GM23338 (cell line): ENCODE measurements around the gene ZNRF1. TPM values are rescaled to one million over a fixed set of nuclear protein-coding genes. Genes with fewer than 3 reads are reported as not detected.

Source experiments
- ATAC-seq: fragments of 200-7000 bp; cut with Tn5 transposase; 3 replicates; pipeline ENCODE4 v1.9.1; 2020
- DNase-seq: peaks from one replicate; pipeline ENCODE4 v3.0.0-alpha.2; 2015; ENCODE audit warnings: low spot score
- H2AFZ ChIP-seq: fragments of 200-600 bp; sonication (generic); 2 replicates; pipeline ENCODE4 v1.8.0; 2016; ENCODE audit warnings: antibody characterized with exemption, mild to moderate bottlenecking, moderate library complexity
- H3F3A ChIP-seq: fragments of 200-600 bp; sonication (generic); replicated peaks from 2 replicates; pipeline ENCODE4 v1.8.0; 2017; ENCODE audit warnings: antibody characterized with exemption, mixed run types, low read depth
- H3K27ac ChIP-seq: fragments of 200-600 bp; sonication (generic); 2 replicates; pipeline ENCODE4 v1.6.1; 2016; ENCODE audit warnings: low read depth
- H3K27me3 ChIP-seq: fragments of 200-600 bp; sonication (generic); 2 replicates; pipeline ENCODE4 v1.8.0; 2016; ENCODE audit warnings: mild to moderate bottlenecking, mixed run types, moderate library complexity; ENCODE audit not compliant: insufficient read depth
- H3K36me3 ChIP-seq: fragments of 200-600 bp; sonication (generic); 2 replicates; pipeline ENCODE4 v1.8.0; 2016; ENCODE audit warnings: mild to moderate bottlenecking; ENCODE audit not compliant: insufficient read depth
- H3K4me1 ChIP-seq: fragments of 200-600 bp; sonication (generic); 2 replicates; pipeline ENCODE4 v1.8.0; 2016; ENCODE audit warnings: mild to moderate bottlenecking, moderate library complexity; ENCODE audit not compliant: insufficient read depth
- H3K4me2 ChIP-seq: fragments of 200-600 bp; sonication (generic); 2 replicates; pipeline ENCODE4 v1.7.1; 2017; ENCODE audit warnings: mixed run types
- H3K4me3 ChIP-seq: fragments of 200-600 bp; sonication (generic); 2 replicates; pipeline ENCODE4 v1.6.1; 2016; ENCODE audit warnings: mixed run types
- H3K79me2 ChIP-seq: fragments of 200-600 bp; sonication (generic); replicated peaks from 2 replicates; pipeline ENCODE4 v1.8.0; 2017; ENCODE audit warnings: mild to moderate bottlenecking; ENCODE audit not compliant: insufficient read depth
- H3K9me2 ChIP-seq: fragments of 200-600 bp; sonication (generic); 2 replicates; pipeline ENCODE4 v1.8.0; 2017; ENCODE audit not compliant: insufficient read depth
- H4K20me1 ChIP-seq: fragments of 200-600 bp; sonication (generic); replicated peaks from 2 replicates; pipeline ENCODE4 v1.8.0; 2017; ENCODE audit warnings: mild to moderate bottlenecking; ENCODE audit not compliant: insufficient read depth
- H3K27ac Mint-ChIP-seq: 2 replicates; pipeline ENCODE4 v1.8.0; 2020; ENCODE audit warnings: inconsistent platforms, mild to moderate bottlenecking, moderate library complexity, mixed read lengths
- H3K27me3 Mint-ChIP-seq: 3 replicates; pipeline ENCODE4 v1.8.0; 2022; ENCODE audit warnings: low read depth, mild to moderate bottlenecking, moderate library complexity, mixed read lengths, inconsistent platforms; ENCODE audit not compliant: insufficient read depth, poor library complexity
- H3K36me3 Mint-ChIP-seq: 3 replicates; pipeline ENCODE4 v1.8.0; 2021; ENCODE audit warnings: low read depth, mild to moderate bottlenecking, inconsistent platforms, moderate library complexity, mixed read lengths
- H3K4me1 Mint-ChIP-seq: 3 replicates; pipeline ENCODE4 v1.8.0; 2020; ENCODE audit warnings: mild to moderate bottlenecking, inconsistent platforms, mixed read lengths
- H3K4me3 Mint-ChIP-seq: 3 replicates; pipeline ENCODE4 v1.8.0; 2021; ENCODE audit warnings: moderate library complexity, mild to moderate bottlenecking, inconsistent platforms, mixed read lengths
- H3K9me3 Mint-ChIP-seq: 3 replicates; pipeline ENCODE4 v1.8.0; 2020; ENCODE audit warnings: moderate library complexity, mild to moderate bottlenecking, inconsistent platforms, mixed read lengths
- CTCF ChIP-seq, 2 experiments: fragments of 200-600 bp in 1 of 2; sonication (generic) in 1 of 2; conservative IDR thresholded peaks; 2 replicates each; pipeline versions ENCODE4 v1.5.1 to v1.6.1; 2016 to 2017; ENCODE audit warnings: antibody characterized with exemption in 2 of 2, low read depth in 2 of 2, mild to moderate bottlenecking in 2 of 2, moderate library complexity in 1 of 2
- EZH2phosphoT487 ChIP-seq: fragments of 200-600 bp; sonication (generic); IDR thresholded peaks from one replicate; pipeline ENCODE4 v1.8.1; 2018; ENCODE audit warnings: antibody characterized with exemption; ENCODE audit not compliant: unreplicated experiment
- JUNB ChIP-seq: IDR thresholded peaks from one replicate; pipeline ENCODE4 v1.6.1; 2016; ENCODE audit warnings: antibody characterized with exemption; ENCODE audit not compliant: unreplicated experiment
- POLR2AphosphoS5 ChIP-seq: IDR thresholded peaks from 2 replicates; pipeline ENCODE4 v1.6.1; 2016; ENCODE audit warnings: antibody characterized with exemption, low read depth
- REST ChIP-seq: IDR thresholded peaks from one replicate; pipeline ENCODE4 v1.6.1; 2018; ENCODE audit warnings: antibody characterized with exemption; ENCODE audit not compliant: unreplicated experiment
- STAT1 ChIP-seq: IDR thresholded peaks from one replicate; pipeline ENCODE4 v1.6.1; 2016; ENCODE audit warnings: antibody characterized with exemption; ENCODE audit not compliant: unreplicated experiment
- ZNF114 ChIP-seq: fragments of 250-450 bp; sonication (Bioruptor Pico); IDR thresholded peaks from 2 replicates; pipeline ENCODE4 v1.5.0; 2020; ENCODE audit warnings: mild to moderate bottlenecking, moderate library complexity
- ZNF331 ChIP-seq: fragments of 250-450 bp; sonication (Bioruptor Pico); IDR thresholded peaks from 2 replicates; pipeline ENCODE4 v1.5.0; 2020; ENCODE audit warnings: low read depth, mild to moderate bottlenecking, moderate library complexity
- ZNF462 ChIP-seq: fragments of 250-450 bp; sonication (Bioruptor Pico); IDR thresholded peaks from 2 replicates; pipeline ENCODE4 v1.5.0; 2020; ENCODE audit warnings: mild to moderate bottlenecking, moderate library complexity
- polyA plus RNA-seq: library from polyadenylated mRNA; unstranded; fragments of >200 nt; fragmentation: Nextera tagmentation; extraction: Ambion mirVana; gene quantifications from 2 replicates; pipeline ENCODE4 v1.2.1, GENCODE V29; 2016
- total RNA-seq: library from RNA; depleted of rRNA; stranded (reverse); fragments of >200 nt; shearing (Covaris generic); gene quantifications from 2 replicates; pipeline ENCODE4 v1.2.3, GENCODE V29; 2014

ZNRF1 gene
- total and polyA plus RNA-seq, 2 experiments from 2014 or later: 22.4 to 42.1 TPM

GRCh38 chr16:75074920-75075687 is 76.3 kb downstream of the ZNRF1 start (continued):
- TF ChIP-seq CTCF (conservative IDR thresholded peaks at IDR 0.05; ENCODE audit: low read depth in 2 of 2): no peak
- TF ChIP-seq POLR2AphosphoS5: no peak
- TF ChIP-seq STAT1: no peak
- TF ChIP-seq EZH2phosphoT487: no peak
- TF ChIP-seq JUNB: no peak
- no peak for TF ChIP-seq ZNF114 (CRISPR knock-in tag)

GRCh38 chr16:75075688-75076268 is 77.0 kb downstream of the ZNRF1 start:
- 0 out of 2 replicates have a peak, but pooled peaks cover 8% of the 10 kb centered on the region for H3K9me2 ChIP-seq
- H3F3A ChIP-seq: no peaks in the 10 kb centered on the region
- no peak overlapping the region for H3K27ac ChIP-seq
- ATAC-seq (no peak), DNase-seq (no peak)
- H4K20me1 ChIP-seq: peaks cover 37% of the 10 kb centered on the region
- H3K4me3 Mint-ChIP-seq: no peak overlapping the region
- H3K36me3 Mint-ChIP-seq: peaks cover 9% of the 10 kb centered on the region
- H3K4me1 ChIP-seq: peaks cover 32% of the 10 kb centered on the region
- H3K9me3 Mint-ChIP-seq: no peaks in the 10 kb centered on the region; the same call in 2 of the 3 replicates
- H3K27me3 ChIP-seq: no peaks in the 10 kb centered on the region
- H3K27ac Mint-ChIP-seq: no peak overlapping the region
- H3K79me2 ChIP-seq: peaks cover 95% of the 10 kb centered on the region
- no peak overlapping the region for H2AFZ ChIP-seq
- no peak overlapping the region for H3K4me3 ChIP-seq
- peaks cover 2% of the 10 kb centered on the region for H3K27me3 Mint-ChIP-seq
- no peaks in the 10 kb centered on the region for H3K36me3 ChIP-seq
- H3K4me1 Mint-ChIP-seq: peaks cover 39% of the 10 kb centered on the region
- no peak overlapping the region for H3K4me2 ChIP-seq
- no peak for TF ChIP-seq CTCF (conservative IDR thresholded peaks at IDR 0.05; ENCODE audit: low read depth in 2 of 2)
- TF ChIP-seq ZNF114 (CRISPR knock-in tag): no peak
- no peak for TF ChIP-seq ZNF462 (CRISPR knock-in tag)
- no peak for TF ChIP-seq REST
- no peak for TF ChIP-seq JUNB
- no peak for TF ChIP-seq ZNF331 (CRISPR knock-in tag)
- TF ChIP-seq STAT1: no peak
